Measurements from ENCODE around the gene RTN4RL2. TPM values are rescaled to one million over a fixed set of nuclear protein-coding genes. Genes with fewer than 3 reads are reported as not detected.

Gene RTN4RL2
- total RNA-seq, 1 experiment from 2014 or later, result 0.23 TPM

GRCh38 chr11:57499983-57500461 lies 39.7 kb downstream of the RTN4RL2 start:
- no peak for DNase-seq (ENCODE audit: low read depth)

- DNase-seq (ENCODE audit: low read depth), result no peak
Measured at GRCh38 chr11:57500515-57500914, 40.2 kb downstream of the RTN4RL2 start.

- DNase-seq (ENCODE audit: low read depth), result no peak
Measured at GRCh38 chr11:57500926-57501325, 40.6 kb downstream of the RTN4RL2 start.

- DNase-seq (ENCODE audit: low read depth), result no peak
Measured at GRCh38 chr11:57501953-57502352, 41.6 kb downstream of the RTN4RL2 start.

GRCh38 chr11:57502376-57502775 lies 42.0 kb downstream of the RTN4RL2 start:
- DNase-seq (ENCODE audit: low read depth), result no peak

GRCh38 chr11:57502870-57503269 lies 42.5 kb downstream of the RTN4RL2 start:
- no peak for DNase-seq (ENCODE audit: low read depth)

- no peak for DNase-seq (ENCODE audit: low read depth)
Measured at GRCh38 chr11:57504511-57504910, 44.2 kb downstream of the RTN4RL2 start.

- DNase-seq (ENCODE audit: low read depth), result no peak
Measured at GRCh38 chr11:57506522-57506921, 46.2 kb downstream of the RTN4RL2 start.

- no peak for DNase-seq (ENCODE audit: low read depth)
Measured at GRCh38 chr11:57508341-57509170, 48.2 kb downstream of the RTN4RL2 start.

GRCh38 chr11:57511741-57512430 lies 51.6 kb downstream of the RTN4RL2 start:
- no peak for DNase-seq (ENCODE audit: low read depth)

GRCh38 chr11:57512646-57513451 lies 52.5 kb downstream of the RTN4RL2 start:
- DNase-seq (ENCODE audit: low read depth), result no peak

GRCh38 chr11:57513452-57513795 lies 53.1 kb downstream of the RTN4RL2 start:
- no peak for DNase-seq (ENCODE audit: low read depth)

GRCh38 chr11:57513911-57514537 lies 53.7 kb downstream of the RTN4RL2 start:
- no peak for DNase-seq (ENCODE audit: low read depth)

GRCh38 chr11:57514538-57515331 lies 54.4 kb downstream of the RTN4RL2 start:
- no peak for DNase-seq (ENCODE audit: low read depth)

- DNase-seq (ENCODE audit: low read depth), result peak; percentile 55
Measured at GRCh38 chr11:57515332-57516060, 55.2 kb downstream of the RTN4RL2 start, which contains the start of gene SLC43A1. Gene SLC43A1 (minus strand): TSS chr11:57515702. CDS start chr11:57514111, 1,591 bp downstream.

GRCh38 chr11:57516061-57516443 lies 55.7 kb downstream of the RTN4RL2 start:
- DNase-seq (ENCODE audit: low read depth), result no peak

GRCh38 chr11:57521116-57521515 lies 60.8 kb downstream of the RTN4RL2 start:
- no peak for DNase-seq (ENCODE audit: low read depth)

GRCh38 chr11:57523419-57523818 lies 63.1 kb downstream of the RTN4RL2 start:
- no peak for DNase-seq (ENCODE audit: low read depth)
